HG02642 (cell line): ENCODE measurements around the gene FBN1.

Experiments used
- ATAC-seq: cut with Tn5 transposase; IDR thresholded peaks from one replicate; pipeline ENCODE4 v1.9.1; 2021; ENCODE audit warnings: mild to moderate bottlenecking; ENCODE audit not compliant: unreplicated experiment, poor library complexity

The FBN1 gene

DNA sequence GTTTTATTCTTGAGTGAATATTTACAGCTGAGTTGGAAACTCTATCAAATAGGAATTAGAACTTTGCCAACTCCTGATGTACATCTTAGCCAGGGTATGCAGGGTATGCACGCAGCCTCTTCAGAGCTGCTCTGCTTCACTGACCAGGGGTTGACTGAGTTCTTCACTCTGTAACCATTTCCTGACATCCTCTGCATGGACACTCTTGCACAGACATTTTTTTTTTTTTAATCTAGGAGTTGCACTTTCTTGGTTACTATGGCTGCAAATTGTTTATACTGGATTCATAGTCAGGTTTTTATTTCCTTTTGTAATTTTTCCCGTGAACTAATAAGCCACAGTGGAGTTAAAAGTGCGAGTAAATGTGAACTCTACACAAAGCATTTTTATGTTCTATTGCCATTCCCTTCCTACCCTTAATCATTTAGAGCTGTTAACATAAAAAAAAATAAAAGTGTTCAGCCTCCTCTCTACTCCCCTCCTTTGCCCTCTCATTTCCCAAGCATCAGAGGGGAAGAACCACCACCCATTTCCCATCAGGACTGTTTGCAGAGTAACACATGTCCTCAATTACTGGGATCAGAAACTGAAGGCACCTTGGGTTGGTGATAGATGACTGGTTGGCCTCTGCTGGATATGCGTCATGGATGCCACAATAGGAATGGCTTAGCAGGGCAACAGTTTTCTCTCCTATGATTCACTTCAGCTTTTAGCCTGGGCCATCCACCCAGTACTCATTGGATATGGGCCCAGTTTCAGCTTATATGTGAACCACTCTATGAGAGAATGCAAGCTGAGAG lies 260.3 kb downstream of the FBN1 start:
- no peak for ATAC-seq

DNA sequence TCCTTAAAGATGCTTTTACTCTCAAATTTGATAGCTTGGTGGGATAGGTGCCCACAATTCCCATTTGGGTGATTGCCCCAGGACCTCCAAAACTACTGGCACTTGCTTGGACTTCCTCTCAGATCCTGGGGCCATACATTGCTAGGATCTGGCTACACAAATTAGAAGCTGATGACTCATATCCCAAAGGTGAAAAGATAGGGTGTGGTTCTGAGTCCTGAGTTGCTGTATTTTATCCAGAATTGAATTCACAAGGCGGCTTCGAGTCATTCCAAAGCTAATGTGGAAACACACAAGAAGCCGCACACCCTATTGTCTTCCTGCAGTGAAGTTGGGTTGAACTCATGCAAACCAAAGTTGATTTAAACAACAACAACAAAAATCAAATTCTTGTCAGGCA lies 260.9 kb downstream of the FBN1 start:
- no peak for ATAC-seq

DNA sequence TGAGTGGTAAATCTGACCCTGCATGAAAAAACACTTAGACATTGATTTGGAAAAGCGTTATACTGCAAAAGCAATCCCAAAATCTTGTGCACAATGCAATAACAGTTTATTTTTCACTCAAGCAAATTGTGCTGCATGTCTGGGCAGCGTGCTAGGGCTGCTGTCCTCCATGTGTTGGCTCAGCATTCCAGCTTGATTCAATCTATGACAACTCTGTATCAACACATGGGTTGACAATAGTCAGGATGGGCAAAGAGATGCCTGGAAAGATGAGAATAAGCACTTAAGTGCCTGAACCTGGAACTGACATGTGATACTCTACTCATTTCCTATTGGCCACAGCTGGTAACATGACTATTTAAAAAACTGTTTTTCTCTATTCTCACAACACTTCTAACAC lies 262.5 kb downstream of the FBN1 start:
- no peak for ATAC-seq

DNA sequence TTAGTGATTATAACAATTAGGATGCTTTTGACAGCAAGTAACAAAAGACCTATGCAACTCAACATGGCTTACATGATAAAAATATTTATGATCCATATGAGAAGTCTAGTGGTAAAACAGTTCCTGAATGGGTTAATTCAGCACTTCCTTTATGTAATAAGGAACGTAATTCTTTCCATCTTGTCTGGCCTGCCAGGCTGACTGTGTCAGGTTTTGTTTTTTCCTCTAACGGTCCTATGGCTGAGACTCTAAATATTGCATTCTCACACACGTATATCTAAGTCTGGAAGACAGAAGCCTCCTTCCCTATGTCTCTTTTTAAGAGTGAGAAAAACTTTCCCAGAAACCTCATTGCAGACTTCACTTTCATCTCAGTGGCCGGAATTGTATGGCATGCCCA lies 263.6 kb downstream of the FBN1 start:
- no peak for ATAC-seq

DNA sequence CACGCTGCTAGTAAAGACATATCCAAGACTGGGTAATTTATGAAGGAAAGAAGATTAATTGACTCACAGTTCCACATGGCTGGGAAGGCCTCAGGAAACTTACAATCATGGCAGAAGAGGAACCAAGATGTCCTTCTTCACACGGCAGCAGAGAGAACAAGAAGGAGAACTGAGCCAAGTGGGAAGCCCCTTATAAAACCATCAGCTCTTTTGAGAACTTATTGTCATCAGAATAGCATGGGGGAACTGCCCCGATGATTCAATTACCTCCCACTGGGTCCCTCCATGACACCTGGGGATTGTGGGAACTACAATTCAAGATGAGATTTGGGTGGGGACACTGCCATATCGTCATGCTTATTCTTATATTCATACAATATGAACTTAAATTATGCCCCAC lies 265.3 kb downstream of the FBN1 start:
- ATAC-seq = no peak

DNA sequence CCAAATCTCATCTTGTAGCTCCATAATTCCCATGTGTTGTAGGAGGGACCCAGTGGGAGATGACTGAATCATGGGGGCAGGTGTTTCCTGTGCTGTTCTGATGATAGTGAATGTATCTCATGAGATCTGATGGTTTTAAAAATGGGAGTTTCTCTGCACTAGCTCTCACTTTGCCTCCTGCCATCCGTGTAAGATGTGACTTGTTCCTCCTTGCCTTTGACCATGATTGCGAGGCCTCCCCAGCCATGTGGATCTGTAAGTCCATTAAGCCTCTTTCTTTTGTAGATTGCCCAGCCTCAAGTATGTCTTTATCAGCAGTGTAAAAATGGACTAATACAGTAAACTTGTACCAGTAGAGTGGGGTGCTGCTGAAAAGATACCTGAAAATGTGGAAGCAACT lies 269.7 kb downstream of the FBN1 start:
- ATAC-seq = no peak

DNA sequence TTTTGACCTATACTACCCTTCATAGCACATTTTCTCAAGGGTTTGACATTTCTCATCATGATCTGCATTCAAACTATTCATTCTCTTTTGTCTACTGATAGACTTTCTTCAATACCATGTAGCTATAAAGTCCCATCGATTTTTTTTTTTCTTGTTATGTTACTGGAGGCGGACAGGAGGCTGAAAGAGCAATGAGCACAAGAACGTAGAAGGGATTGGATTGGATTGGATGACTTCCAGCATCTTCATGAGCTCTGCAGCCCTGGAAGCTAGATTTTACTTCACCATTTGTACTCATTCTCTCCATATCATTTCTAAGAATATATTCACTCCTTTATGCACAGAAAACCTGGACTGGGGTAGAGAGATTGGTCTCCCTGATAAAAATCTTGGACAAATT lies 271.0 kb downstream of the FBN1 start:
- ATAC-seq = no peak

DNA sequence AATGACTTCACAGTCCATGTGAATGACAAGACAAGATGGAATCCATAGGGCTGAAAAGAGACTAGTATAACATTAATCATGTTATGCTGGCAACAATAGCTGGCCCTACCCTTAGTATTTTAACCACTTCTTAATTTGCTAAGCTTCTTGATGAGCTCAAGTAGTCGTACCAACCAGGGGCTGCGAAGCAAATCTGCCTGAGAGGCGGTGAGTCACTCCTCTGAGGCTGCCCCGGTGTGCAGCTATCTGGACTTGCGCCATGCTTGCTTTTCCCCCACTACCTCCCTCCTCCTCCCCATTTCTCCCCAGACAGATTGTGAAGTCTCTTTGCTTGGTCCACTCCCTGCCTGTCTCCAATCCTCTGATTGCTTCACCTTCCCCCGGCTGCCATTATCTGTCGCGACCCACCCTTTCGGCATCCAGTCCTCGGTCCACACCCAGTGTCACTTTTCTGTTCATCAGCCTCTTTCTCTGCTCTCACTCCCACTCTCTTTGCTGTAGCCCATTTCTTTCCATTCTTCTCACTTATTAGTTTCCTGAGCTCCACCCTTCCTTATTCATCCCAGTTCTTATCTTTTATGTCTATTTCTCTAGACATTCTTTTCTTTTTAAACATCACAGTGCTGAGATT lies 271.6 kb downstream of the FBN1 start:
- no peak for ATAC-seq

DNA sequence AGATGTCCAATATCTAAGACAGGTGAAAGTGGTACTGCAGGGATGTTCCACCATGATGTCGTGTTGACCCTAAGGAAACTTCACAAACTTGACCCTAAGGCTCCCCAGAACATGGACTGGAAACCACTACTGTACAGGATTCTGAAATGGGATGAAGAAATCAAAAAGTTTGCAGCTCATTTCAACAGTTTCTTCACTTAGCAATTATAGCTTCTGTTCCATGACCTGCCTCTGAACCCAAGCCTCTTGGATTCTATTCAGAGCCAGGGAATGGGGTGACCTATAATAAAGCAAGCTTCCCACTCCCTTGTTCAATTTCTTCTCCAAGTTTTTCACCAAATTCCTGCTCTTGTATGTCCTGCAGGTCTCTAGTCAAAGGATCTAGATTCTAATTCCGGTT lies 273.5 kb downstream of the FBN1 start:
- no peak for ATAC-seq

DNA sequence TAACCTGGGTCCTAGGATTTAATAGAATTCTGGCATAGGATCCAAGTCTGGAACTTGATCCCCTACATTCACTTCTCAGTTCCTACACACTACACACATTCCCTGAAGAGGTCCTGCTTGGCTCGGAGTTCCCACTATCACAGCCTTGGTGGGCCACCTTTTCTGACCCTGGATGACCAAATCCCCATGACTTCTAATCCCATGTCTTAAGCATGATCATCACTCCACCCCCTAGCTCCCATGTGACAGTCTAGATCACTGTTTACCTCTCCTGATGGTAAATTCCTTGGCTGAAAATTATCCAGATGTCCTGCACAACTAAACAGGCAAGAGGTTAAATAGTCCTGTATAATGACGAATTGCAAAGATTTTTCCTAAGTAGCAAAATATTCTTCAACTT lies 274.0 kb downstream of the FBN1 start:
- ATAC-seq = no peak

DNA sequence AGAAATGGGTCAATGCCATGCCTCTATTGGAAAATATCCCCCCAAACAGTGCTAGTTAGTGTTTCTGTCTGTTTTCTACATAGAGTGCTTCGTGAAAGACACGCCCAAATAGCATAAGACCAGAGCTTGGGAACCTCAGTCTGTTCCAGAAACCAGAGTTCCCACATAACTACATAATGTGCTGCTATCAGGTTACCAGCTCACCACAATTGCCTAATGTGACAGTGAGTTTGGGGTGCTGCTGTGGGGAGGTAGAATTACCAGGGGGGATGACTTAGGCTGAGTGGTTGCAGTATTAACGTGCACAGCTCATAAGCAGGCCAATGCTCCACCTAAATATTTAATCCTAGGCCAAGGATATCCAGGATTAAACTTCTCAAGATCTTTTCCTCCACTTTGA lies 275.0 kb downstream of the FBN1 start:
- ATAC-seq = no peak

DNA sequence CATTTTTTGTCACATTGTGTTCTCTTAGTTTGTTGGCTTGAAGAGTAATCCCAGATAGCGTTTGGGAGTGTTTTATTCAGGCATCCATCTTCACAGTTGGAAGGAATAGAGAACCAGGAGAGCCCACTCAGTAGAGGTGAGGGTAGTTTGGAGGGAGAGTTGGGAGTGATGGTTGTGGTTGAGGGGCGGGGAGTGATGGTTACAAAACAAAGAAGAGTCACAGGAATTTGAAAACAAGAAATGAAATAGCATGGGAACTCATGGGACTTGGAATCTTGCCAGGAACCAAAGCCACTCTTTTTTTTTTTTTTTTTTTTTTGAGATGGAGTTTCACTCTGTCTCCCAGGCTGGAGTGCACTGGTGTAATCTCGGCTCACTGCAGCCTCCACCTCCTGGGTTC lies 278.0 kb downstream of the FBN1 start:
- no peak for ATAC-seq

DNA sequence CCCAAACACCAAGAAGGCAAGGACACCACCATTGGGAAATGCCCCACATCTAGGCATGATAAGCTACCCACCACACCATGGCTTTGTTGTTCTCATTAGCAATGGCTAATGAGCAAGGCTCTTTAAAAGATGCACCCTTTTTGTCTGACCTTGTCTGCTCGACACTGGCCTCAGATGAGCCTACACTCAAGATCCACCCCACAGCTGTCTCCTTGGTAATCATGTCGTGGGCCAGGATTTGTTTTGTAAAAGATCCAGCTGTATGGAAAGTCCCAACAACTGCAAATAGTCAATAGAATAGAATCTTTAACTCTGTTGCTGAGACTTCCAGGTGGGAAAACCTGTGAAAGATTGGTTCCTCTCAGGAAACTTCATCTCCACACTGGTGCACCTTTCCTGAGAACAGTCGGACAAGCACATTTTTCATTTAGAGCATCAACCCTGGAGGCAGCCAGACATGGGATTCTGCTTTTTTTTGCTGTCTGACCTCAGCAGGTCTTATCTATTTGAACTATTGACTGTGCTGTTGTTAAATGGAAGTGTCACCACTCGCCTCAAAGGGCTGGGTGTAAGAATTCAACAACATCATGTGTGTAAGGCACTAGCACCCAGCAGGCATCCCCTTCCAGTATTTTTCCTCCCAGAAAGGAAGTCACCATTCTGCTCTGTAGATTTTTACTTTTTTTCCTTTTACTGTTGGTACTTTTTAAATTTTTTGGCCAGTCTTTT lies 278.8 kb downstream of the FBN1 start:
- ATAC-seq = no peak

DNA sequence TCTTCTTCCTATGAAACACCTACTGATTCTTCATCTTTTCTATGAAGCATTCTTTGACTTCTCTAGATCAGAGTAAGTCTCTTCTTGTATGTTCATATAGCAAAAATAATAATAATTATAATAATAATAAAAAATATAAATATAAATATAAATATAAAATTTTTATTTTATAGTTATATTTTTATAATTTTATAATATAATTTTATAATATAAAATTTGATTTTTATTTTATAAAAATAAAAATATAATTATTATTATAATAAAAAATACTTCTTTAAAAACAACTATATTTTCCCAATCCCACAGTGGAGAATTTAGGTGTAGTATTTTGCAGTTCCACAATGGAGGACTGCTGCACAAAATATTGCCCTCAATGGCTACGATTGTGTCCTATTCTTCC lies 279.9 kb downstream of the FBN1 start:
- no peak for ATAC-seq

DNA sequence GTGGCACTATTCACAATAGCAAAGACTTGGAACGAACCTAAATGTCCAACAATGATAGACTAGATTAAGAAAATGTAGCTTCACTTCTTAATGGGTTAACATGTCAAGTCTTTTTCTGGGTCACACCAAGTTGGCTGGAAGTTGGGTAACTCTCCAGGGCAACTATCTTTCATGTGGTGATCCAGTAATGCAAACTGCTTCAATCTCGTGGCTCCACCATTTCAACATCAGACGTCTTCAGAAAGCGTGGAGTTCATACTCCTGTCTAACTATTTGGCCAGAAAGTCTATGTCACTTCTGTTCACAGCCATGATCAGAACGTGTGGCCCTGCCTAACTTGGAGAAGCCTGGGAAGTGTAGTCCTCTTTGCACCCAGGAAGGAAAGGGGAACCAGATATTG lies 282.0 kb downstream of the FBN1 start:
- no peak for ATAC-seq

DNA sequence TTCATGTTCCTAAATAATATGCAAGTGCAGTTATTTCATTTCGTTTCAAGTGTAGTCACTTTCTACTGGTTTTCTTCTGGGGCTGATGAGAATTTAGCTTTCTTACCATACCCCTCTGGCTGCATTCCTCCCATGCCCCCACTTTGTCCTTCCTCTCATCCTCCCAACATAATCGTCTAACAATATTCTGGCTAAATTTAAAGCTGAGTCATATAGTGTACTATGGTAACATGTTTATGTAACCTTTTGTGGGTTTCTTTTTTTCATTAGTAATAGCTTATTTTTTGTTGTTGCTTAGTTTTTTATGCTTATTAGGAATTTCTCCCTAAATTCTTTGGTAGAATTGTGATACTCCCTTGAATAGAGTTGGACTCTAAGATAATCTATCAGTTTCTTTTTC lies 283.8 kb downstream of the FBN1 start:
- no peak for ATAC-seq

DNA sequence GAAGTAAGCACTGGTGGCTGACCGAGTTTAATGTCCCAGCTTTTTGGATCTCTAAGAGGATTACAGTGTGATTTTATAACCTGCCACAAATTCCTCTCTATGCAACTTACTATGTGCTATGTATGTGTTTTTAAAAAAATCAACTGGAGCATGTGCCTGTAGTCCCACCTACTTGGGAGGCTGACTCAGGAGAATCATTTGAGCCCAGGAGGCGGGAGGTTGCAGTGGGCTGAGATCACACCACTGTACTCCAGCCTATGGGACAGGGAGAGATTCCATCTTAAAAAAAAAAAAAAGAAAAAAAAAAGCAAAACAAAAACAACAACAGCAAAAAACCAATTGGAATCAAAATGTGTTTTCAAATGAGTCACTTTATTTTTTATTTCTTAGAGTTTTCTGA lies 284.7 kb downstream of the FBN1 start:
- ATAC-seq = no peak
